Erythroblast (primary cell): ENCODE measurements around the gene FARP2.

ENCODE experiments used
- DNase-seq, 2 experiments: peaks; one replicate each; lab custom pipeline; 2025; lab: John Stamatoyannopoulos, UW
- GATA1 ChIP-seq: IDR thresholded peaks from 2 replicates; pipeline ENCODE4 v1.6.1; 2011; ENCODE audit warnings: low read depth, mild to moderate bottlenecking, control low read depth, low read length, moderate library complexity
- POLR2A ChIP-seq: IDR thresholded peaks from 2 replicates; pipeline ENCODE4 v1.6.1; 2011; ENCODE audit warnings: mild to moderate bottlenecking, low read length

Gene FARP2

GRCh38 chr2:241538838-241539615 lies 182.9 kb downstream of the FARP2 start:
- TF ChIP-seq GATA1 (no peak), POLR2A (no peak)

GRCh38 chr2:241539616-241540374 lies 183.7 kb downstream of the FARP2 start:
- no peak for TF ChIP-seq POLR2A
- no peak for TF ChIP-seq GATA1
- DNase-seq = no peak

More at GRCh38 chr2:241538838-241539615, 182.9 kb downstream of the FARP2 start:
- no peak for DNase-seq

DNA sequence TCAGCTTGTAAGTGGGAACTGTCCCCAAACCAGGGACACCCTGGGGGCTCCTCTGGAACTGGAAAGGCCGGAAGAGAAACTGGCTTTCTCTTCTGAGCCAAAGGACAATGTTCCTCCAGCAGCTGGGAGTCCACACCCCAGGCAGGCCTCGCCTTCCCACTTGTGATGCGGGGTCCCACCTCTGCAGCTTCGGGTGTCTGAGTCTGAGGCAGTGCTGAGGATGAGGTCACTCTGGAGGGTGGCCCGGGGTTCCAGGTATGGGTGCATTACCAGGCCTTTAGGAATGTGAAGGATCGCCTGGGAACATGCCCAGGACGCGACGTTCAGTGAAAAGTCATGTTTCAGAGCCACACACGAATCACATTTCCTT lies 184.3 kb downstream of the FARP2 start:
- TF ChIP-seq POLR2A (no peak), GATA1 (no peak)
- DNase-seq = no peak

DNA sequence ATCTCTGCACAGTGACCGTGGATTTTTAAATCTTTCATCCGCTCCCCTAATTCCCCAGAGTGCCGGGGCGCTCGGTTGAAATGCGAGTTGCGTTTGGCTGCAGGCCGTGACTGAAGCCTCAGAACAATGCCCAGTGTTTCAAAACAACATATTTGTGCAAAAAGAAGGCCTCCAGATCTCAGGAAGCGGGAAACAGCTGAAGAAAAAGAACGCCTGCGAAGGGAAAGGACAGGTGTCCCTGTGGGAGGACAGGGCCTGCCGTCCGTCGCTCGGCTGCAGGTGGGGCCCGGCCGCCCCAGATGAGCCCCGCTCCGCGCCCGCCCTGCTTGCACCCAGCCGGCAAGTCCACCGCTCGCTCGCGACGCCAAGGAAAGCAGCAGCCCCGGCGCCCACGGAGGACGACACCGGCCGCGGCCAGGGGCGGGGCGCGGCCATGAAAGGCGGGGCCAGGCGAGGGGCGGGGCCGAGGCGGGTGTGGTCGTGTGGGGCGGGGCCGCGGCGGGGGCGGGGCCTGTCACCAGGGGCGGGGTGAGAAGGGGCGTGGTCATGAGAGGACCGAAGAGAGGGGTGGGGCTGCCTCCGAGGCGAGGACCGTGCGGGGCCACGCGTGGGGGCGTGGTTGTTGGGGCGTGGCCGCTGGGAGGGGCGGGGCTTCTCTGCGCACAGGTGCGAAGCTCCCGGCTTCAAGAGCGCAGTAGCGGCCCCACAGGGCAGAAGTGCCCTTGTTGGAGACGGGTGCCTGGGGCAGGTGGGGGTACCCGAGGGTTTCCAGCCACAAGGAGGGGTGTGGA lies 184.9 kb downstream of the FARP2 start:
- TF ChIP-seq POLR2A (no peak), GATA1 (no peak)
- DNase-seq = peak; percentile 75 to 83

DNA sequence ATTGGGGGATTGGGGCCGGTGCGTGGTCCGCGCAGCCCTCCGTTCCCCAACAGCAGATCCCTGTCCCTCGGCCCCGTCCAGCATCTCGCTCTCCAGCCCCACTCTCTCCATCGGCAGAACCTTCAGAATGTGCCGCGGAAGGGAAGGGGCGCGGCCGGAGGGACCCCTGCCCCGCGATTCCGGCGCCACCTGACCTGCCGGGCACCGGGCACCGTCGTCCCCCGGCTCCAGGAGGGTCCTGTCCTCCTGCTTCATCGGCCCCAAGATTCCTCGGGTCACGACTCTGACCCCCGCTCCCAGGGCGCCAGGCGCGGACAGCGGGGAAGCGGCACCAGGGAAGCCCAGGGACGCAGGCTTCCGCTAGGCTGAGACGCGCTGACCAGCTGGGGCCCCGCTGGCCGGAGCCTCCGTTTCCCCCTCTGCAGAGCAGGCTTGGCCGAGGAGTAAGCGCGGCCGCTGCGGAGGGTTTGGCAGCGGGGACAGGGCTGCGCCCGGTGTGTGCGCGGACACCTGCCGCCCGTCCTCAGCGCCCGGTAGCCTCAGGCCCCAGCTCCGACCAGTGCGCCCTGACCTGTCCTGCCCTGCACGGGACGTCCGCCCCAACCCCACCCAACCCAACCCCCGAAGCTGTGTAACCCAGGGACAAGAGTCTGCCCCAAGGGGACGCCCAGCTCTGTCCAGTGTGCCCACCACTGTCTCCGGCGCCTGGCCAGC lies 185.6 kb downstream of the FARP2 start:
- TF ChIP-seq GATA1 (no peak), POLR2A (no peak)
- no peak for DNase-seq

- no peak for TF ChIP-seq POLR2A
- no peak for TF ChIP-seq GATA1
- no peak for DNase-seq
Observed at GRCh38 chr2:241542278-241542605, 186.2 kb downstream of the FARP2 start.
